Measurements from ENCODE around the gene TNS2.

DNA sequence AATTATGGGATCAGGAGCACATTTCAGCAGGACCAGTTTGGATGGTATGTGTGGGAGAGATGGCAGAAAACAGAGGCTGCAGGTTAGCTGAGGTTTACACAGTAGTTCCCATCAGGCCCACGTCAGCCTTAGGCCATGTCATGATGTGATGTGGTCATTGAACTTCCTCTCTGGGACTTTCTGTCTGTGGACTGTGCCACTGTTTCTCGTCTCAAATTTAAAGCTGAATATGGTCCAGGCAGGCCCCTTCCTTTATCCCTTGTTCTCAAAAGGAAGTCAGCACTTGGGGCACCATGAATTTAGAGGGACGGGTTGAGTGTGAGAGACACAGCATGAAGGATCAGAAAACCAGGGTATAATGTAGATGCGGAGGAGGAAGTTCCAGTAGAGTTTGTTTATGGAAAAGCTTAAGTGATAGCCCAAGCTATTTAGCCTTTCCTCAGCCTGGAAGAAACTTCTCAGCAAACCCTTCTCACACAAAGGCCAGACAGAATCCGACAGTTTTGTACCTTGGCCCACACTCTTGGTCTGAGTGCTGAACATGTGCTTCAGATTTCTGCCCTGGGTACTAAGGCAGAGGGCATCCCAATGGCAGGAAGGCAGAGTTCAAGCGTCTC, 44.0 kb downstream of the TNS2 start:
- no peak for TF ChIP-seq POLR2A (IDR thresholded peaks at IDR 0.05; ENCODE audit: low read length)
- no peak for TF ChIP-seq GATA1 (IDR thresholded peaks at IDR 0.05; ENCODE audit: low read depth, low read length)

All from erythroblast (primary cell).